Measurements from ENCODE around the gene OLFM1.

OLFM1 gene

DNA sequence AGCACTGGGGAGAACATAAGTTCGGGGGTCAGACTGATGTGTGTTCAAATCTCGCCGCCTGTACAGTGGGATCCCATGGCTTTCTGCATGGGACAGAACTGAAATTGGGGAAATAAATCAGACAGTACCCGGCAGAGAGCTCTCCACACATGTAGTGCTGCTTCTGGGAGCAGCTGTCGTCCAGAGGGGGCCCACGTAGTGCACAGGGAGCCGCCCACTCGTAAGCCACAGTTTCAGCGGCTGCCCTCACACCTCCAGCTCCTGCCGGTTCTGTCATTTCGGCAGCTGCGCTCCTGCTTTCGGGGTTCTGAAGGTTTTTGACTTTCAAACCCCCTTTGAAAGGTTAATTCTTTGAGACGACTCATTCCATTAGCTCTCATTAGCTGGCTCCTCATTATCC, 83.1 kb downstream of the OLFM1 start:
- no peaks in the 10 kb centered on the region for H3K9me3 ChIP-seq (ENCODE audit: control insufficient read depth, low read length)
- H3K4me1 ChIP-seq (ENCODE audit: control insufficient read depth, insufficient read depth, low read length): no peaks in the 10 kb centered on the region
- WGBS, 2 experiments: 88 to 89% methylated on average over 14 of the region's 14 CpGs
- H3K27ac ChIP-seq (ENCODE audit: insufficient read depth, low read depth, low read length, poor library complexity, severe bottlenecking): no peak overlapping the region
- H3K27me3 ChIP-seq (ENCODE audit: control insufficient read depth, insufficient read depth, low read length, poor library complexity, severe bottlenecking): no peaks in the 10 kb centered on the region
- H3K36me3 ChIP-seq (ENCODE audit: control insufficient read depth, insufficient read depth, low read length): no peaks in the 10 kb centered on the region
- H3K4me3 ChIP-seq (ENCODE audit: insufficient read depth, low read depth, low read length): no peak overlapping the region

Data from ectodermal cell (in vitro differentiated cells).